Measurements from ENCODE around the gene HKDC1.

HKDC1 gene

GRCh38 chr10:69220507-69220906 is 375 bp downstream of the HKDC1 start:
- TF ChIP-seq CTCF (IDR thresholded peaks at IDR 0.05; ENCODE audit: low read depth, low read length): no peak
- no peak overlapping the region for H3K27ac ChIP-seq
- H3K36me3 ChIP-seq: no peaks in the 10 kb centered on the region
- H3K4me3 ChIP-seq (ENCODE audit: low read depth, low read length): no peak overlapping the region
- no peak for DNase-seq
- H3K27me3 ChIP-seq (ENCODE audit: insufficient read depth, low read depth, severe bottlenecking): no peaks in the 10 kb centered on the region
- H3K9me3 ChIP-seq (ENCODE audit: severe bottlenecking): no peaks in the 10 kb centered on the region

DNA sequence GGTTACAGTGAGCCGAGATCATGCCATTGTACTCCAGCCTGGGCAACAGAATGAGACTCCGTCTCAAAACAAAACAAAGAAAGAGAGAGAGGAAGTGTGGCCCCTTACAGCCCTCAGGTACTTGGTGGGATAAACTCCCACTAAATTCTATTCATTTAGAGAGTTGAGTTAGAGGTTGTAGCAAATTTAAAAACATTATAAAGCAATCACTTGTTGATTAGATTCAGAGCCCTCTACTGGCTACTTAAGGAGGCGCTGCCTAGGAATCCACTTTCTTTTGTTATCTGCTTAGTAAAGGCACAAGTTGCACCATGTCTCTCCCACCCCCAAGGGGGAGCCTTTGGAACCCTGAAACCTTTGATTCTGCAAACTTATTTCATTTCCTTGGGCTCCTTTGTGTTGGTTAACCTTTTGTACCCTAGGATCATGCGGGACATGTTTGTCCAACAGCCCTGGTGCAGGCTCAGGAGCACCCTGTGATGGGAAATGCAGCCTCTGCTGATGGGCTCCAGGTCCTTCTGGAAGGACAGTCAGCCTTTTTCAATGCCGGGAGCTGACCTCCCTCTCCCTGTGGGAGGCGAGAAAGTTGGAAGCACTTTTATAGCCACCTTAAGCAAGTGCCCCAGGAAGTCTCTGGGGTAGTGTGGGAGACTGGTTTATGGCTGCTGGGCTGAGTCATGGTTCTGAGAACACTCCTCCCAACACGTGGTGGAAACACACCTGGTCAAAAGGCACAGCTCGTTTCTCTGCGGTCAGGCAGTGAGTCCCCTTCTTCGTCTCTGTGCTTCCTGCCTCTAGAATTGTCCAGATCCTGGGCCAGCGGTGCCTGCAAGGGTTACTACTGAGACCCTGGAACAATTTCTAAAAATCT is 2.3 kb downstream of the HKDC1 start:
- no peaks in the 10 kb centered on the region for H3K36me3 ChIP-seq
- no peaks in the 10 kb centered on the region for H3K27me3 ChIP-seq (ENCODE audit: insufficient read depth, low read depth, severe bottlenecking)
- H3K9me3 ChIP-seq (ENCODE audit: severe bottlenecking): no peaks in the 10 kb centered on the region
- no peak overlapping the region for H3K27ac ChIP-seq
- H3K4me3 ChIP-seq (ENCODE audit: low read depth, low read length): no peak overlapping the region
- peak; percentile 61 for TF ChIP-seq CTCF (IDR thresholded peaks at IDR 0.05; ENCODE audit: low read depth, low read length)
- DNase-seq: peak; percentile 59

- Histone ChIP-seq H3K9me3 (ENCODE audit: severe bottlenecking) (no peaks in the 10 kb centered on the region), H3K36me3 (no peaks in the 10 kb centered on the region), H3K27ac (no peak overlapping the region), H3K4me3 (ENCODE audit: low read depth, low read length) (no peak overlapping the region), H3K27me3 (ENCODE audit: insufficient read depth, low read depth, severe bottlenecking) (no peaks in the 10 kb centered on the region)
- TF ChIP-seq CTCF (IDR thresholded peaks at IDR 0.05; ENCODE audit: low read depth, low read length): no peak
- no peak for DNase-seq
Measured at GRCh38 chr10:69223028-69223342, 2.9 kb downstream of the HKDC1 start.

DNA sequence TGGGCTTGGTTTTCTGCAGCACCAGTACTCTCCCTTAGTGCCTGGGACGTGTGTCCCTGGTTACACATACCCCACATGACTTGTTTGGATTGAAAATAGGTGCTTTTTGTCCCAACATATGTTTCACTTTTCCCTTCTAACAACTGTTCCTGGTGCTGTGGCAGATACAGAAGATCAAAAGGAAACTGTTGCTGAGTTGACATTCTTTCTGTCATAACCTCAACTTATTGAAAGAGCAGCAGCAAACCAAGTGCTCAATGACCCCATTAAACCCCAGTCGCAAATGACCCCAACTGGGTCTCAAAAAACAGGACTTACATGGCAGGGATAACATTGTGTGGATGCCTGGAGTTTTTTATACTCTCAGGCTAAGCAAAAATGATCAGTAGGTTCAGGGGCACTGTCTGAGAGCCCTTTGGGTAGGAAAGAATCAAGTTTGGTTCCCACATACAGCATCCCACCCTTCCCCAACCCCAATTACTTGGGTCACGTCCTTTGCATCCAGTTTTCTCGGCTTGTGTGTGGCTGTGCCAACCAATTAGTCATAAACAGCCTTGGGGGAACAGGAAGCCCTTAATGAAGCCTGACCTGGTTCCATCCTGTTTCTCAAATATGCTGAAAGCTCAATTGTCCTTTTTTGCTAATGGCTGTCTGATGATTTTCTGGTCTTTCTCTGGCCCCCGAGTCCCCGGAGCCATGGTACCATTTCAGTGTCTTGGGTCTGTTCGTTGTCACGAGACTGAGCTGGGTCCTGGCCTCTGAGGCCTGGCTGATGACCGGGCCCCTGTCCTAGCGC is 4.9 kb downstream of the HKDC1 start:
- H3K4me3 ChIP-seq (ENCODE audit: low read depth, low read length): no peak overlapping the region
- no peaks in the 10 kb centered on the region for H3K27me3 ChIP-seq (ENCODE audit: insufficient read depth, low read depth, severe bottlenecking)
- no peak overlapping the region for H3K27ac ChIP-seq
- H3K9me3 ChIP-seq (ENCODE audit: severe bottlenecking): no peaks in the 10 kb centered on the region
- DNase-seq: no peak
- no peaks in the 10 kb centered on the region for H3K36me3 ChIP-seq
- TF ChIP-seq CTCF (IDR thresholded peaks at IDR 0.05; ENCODE audit: low read depth, low read length): no peak

DNA sequence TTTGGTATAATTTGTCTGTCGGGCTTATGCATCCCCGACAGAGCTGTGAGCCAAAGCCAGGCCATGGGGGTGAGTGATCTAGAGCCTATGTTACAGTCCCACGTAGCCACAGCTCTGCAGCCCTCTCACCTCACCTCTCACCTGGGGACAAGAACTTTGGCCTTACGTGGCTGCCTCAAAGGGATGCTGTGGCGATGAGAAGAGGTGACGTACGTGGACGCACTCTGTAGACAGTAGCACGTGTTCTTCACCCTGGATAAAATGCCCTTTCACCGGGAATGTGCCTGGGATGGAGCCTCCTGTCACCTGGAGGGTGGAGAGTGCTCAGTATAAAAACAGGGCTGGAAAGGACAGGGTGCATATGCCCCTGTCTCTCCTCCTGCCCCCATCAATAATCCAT is 5.5 kb downstream of the HKDC1 start:
- no peaks in the 10 kb centered on the region for H3K27me3 ChIP-seq (ENCODE audit: insufficient read depth, low read depth, severe bottlenecking)
- H3K9me3 ChIP-seq (ENCODE audit: severe bottlenecking): no peaks in the 10 kb centered on the region
- no peak for DNase-seq
- H3K4me3 ChIP-seq (ENCODE audit: low read depth, low read length): no peak overlapping the region
- no peaks in the 10 kb centered on the region for H3K36me3 ChIP-seq
- TF ChIP-seq CTCF (IDR thresholded peaks at IDR 0.05; ENCODE audit: low read depth, low read length): no peak
- no peak overlapping the region for H3K27ac ChIP-seq
